H54 (cell line): ENCODE data around the gene EME2.

Experiments used
- DNase-seq: peaks from one replicate; pipeline ENCODE4 v3.0.0; 2011; ENCODE audit warnings: low spot score, mixed read lengths; ENCODE audit not compliant: insufficient read length
- FAIRE-seq: peaks from 3 replicates; lab custom pipeline; 2011; peaks lifted over from hg19 to GRCh38; lab: Jason Lieb, UNC
- POLR2A ChIP-seq: IDR thresholded peaks from 2 replicates; pipeline ENCODE4 v1.6.1; 2011; ENCODE audit warnings: low read depth, mild to moderate bottlenecking, low read length

The EME2 gene

GRCh38 chr16:1775006-1775845 lies 2.6 kb downstream of the EME2 start:
- DNase-seq: no peak
- no peak for TF ChIP-seq POLR2A
- no peak for FAIRE-seq

GRCh38 chr16:1775846-1776671 lies 3.4 kb downstream of the EME2 start:
- no peak for FAIRE-seq
- DNase-seq: no peak
- no peak for TF ChIP-seq POLR2A

- TF ChIP-seq POLR2A: no peak
- FAIRE-seq (no peak), DNase-seq (no peak)
Observed at GRCh38 chr16:1776672-1776955, 4.0 kb downstream of the EME2 start.

- no peak for DNase-seq
- FAIRE-seq: no peak
- TF ChIP-seq POLR2A: no peak
Observed at GRCh38 chr16:1776991-1777374, 4.4 kb downstream of the EME2 start.

GRCh38 chr16:1777375-1778199 lies 5.0 kb downstream of the EME2 start:
- no peak for FAIRE-seq
- no peak for DNase-seq
- no peak for TF ChIP-seq POLR2A

- no peak for DNase-seq
- FAIRE-seq: no peak
- peak; percentile 23; the same call in 1 of the 2 replicates for TF ChIP-seq POLR2A
Observed at GRCh38 chr16:1778200-1779179, 5.9 kb downstream of the EME2 start.

- peak; percentile 2; the same call in 1 of the 2 replicates for TF ChIP-seq POLR2A
- DNase-seq: no peak
- no peak for FAIRE-seq
Observed at GRCh38 chr16:1779234-1779701, 6.7 kb downstream of the EME2 start.

- no peak for DNase-seq
- no peak for FAIRE-seq
- no peak for TF ChIP-seq POLR2A
Observed at GRCh38 chr16:1779741-1780676, 7.4 kb downstream of the EME2 start.

- DNase-seq (no peak), FAIRE-seq (no peak)
- TF ChIP-seq POLR2A: no peak
Observed at GRCh38 chr16:1780677-1781072, 8.1 kb downstream of the EME2 start.

- no peak for TF ChIP-seq POLR2A
- no peak for DNase-seq
- FAIRE-seq: no peak
Observed at GRCh38 chr16:1781254-1781653, 8.6 kb downstream of the EME2 start.

- FAIRE-seq (no peak), DNase-seq (peak; percentile 51)
- TF ChIP-seq POLR2A: no peak
Observed at GRCh38 chr16:1781758-1782407, 9.3 kb downstream of the EME2 start.
